ENCODE data around the gene PCSK5.

DNA sequence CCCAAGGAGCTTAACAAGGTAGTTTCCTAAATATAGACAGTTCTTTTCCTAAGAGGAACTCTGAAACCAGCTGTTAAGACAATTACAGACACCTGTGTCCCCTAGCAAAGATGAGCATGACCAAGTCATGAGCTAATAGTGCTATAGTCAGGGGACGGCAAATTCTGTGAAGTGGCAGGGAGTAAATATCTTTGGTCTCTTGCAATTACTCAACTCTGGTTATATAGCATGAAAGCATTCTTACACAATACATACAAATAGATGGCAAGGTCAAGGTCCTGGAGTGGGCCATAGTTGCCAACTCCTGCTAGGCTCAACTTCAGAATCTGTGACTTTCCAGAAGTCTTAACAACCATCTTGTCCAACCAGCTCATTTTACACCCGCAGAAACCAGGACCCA lies 400.1 kb downstream of the PCSK5 start:
- TF ChIP-seq, protein P1, sequence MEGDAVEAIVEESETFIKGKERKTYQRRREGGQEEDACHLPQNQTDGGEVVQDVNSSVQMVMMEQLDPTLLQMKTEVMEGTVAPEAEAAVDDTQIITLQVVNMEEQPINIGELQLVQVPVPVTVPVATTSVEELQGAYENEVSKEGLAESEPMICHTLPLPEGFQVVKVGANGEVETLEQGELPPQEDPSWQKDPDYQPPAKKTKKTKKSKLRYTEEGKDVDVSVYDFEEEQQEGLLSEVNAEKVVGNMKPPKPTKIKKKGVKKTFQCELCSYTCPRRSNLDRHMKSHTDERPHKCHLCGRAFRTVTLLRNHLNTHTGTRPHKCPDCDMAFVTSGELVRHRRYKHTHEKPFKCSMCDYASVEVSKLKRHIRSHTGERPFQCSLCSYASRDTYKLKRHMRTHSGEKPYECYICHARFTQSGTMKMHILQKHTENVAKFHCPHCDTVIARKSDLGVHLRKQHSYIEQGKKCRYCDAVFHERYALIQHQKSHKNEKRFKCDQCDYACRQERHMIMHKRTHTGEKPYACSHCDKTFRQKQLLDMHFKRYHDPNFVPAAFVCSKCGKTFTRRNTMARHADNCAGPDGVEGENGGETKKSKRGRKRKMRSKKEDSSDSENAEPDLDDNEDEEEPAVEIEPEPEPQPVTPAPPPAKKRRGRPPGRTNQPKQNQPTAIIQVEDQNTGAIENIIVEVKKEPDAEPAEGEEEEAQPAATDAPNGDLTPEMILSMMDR (conservative IDR thresholded peaks at IDR 0.05; ENCODE audit: low read depth, low read length): no peak
- no peak for TF ChIP-seq EZH2 (IDR thresholded peaks at IDR 0.05; ENCODE audit: borderline replicate concordance, low read depth, low read length, poor library complexity, severe bottlenecking)

All from A673 (cell line).